Mucosa of rectum (tissue), 2 donors: ENCODE results near the gene CCDC196.
"Not testable (repeated sequence)": the region's sequence is repeated elsewhere in the genome, so short reads cannot be mapped to it uniquely, and the experiment has no call there.

Source experiments
- H3K27ac ChIP-seq, 2 donors: one replicate each; pipeline ENCODE4 v1.7.0; 2013; ENCODE audit warnings: inconsistent platforms in 2 of 2, low read depth in 2 of 2, low read length in 2 of 2
- H3K27me3 ChIP-seq, 2 donors: one replicate each; pipeline ENCODE4 v1.7.0; 2013; ENCODE audit warnings: low read length in 2 of 2; ENCODE audit not compliant: control insufficient read depth in 2 of 2, insufficient read depth in 2 of 2
- H3K36me3 ChIP-seq, 2 donors: one replicate each; pipeline ENCODE4 v1.7.0; 2013; ENCODE audit warnings: low read length in 2 of 2; ENCODE audit not compliant: control insufficient read depth in 2 of 2, insufficient read depth in 2 of 2
- H3K4me1 ChIP-seq, 2 donors: one replicate each; pipeline ENCODE4 v1.7.0; 2013; ENCODE audit warnings: low read length in 2 of 2, mild to moderate bottlenecking in 1 of 2; ENCODE audit not compliant: control insufficient read depth in 2 of 2, insufficient read depth in 2 of 2
- H3K4me3 ChIP-seq, 2 donors: one replicate each; pipeline ENCODE4 v1.7.0; 2013; ENCODE audit warnings: low read length in 2 of 2
- H3K9ac ChIP-seq, 2 donors: one replicate each; pipeline ENCODE4 v1.7.0; 2013; ENCODE audit warnings: low read length in 2 of 2, low read depth in 1 of 2, mild to moderate bottlenecking in 1 of 2
- H3K9me3 ChIP-seq, 2 donors: one replicate each; pipeline ENCODE4 v1.7.0; 2013; ENCODE audit warnings: low read length in 2 of 2; ENCODE audit not compliant: control insufficient read depth in 2 of 2
- donor health status: healthy.
- donor health status: Normal muscosa, but diverticular disease.

The CCDC196 gene

DNA sequence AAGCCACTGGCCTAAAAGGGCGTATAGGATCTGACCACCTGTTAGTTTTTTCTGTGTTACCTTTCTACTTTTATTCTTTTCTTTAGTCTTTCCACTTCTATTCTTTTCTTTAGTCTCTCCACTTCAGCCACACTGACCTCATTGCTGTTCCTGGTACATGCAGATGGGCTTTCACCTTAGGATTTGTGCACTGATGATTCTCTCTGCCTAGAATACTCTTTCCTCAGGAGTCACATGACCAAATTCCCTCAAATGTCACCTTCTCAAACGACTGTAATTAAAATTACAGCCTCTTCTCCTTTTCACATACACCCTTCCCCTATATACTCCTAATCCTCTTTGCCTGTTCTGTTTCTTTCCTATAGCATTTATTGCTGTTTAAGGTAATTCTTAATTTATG, 57.8 kb downstream of the CCDC196 start:
- Histone ChIP-seq H3K27me3 (no peaks in the 10 kb centered on the region), H3K9me3 (no peaks in the 10 kb centered on the region), H3K4me1 (no peaks in the 10 kb centered on the region), H3K9ac (no peak overlapping the region), H3K27ac (no peak overlapping the region), H3K4me3 (no peak overlapping the region), H3K36me3 (no peaks in the 10 kb centered on the region)

DNA sequence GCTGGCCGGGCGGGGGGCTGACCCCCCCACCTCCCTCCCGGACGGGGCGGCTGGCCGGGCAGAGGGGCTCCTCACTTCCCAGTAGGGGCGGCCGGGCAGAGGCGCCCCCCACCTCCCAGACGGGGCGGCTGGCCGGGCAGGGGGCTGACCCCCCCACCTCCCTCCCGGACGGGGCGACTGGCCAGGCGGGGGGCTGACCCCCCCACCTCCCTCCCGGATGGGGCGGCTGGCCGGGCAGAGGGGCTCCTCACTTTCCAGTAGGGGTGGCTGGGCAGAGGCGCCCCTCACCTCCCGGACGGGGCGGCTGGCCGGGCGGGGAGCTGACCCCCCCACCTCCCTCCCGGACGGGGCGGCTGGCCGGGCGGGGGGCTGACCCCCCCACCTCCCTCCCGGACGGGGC, 59.0 kb downstream of the CCDC196 start:
- not testable (repeated sequence) for H3K4me1 ChIP-seq, H3K9me3 ChIP-seq, H3K27ac ChIP-seq, H3K4me3 ChIP-seq, H3K27me3 ChIP-seq, H3K36me3 ChIP-seq, H3K9ac ChIP-seq

DNA sequence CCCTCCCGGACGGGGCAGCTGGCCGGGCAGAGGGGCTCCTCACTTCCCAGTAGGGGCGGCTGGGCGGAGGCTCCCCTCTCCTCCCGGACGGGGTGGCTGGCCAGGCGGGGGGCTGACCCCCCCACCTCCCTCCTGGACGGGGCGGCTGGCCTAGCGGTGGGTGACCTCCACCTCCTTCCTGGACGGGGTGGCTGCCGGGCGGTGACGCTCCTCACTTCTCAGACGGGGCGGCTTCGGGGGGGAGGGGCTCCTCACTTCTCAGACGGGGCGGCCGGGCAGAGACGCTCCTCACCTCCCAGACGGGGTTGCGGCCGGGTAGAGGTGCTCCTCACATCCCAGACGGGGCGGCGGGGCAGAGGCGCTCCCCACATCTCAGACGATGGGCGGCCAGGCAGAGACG, 59.6 kb downstream of the CCDC196 start:
- not testable (repeated sequence) for H3K9ac ChIP-seq, H3K36me3 ChIP-seq, H3K4me3 ChIP-seq, H3K27ac ChIP-seq, H3K27me3 ChIP-seq, H3K9me3 ChIP-seq, H3K4me1 ChIP-seq
